Small intestine (tissue), 7 donors: ENCODE results near the gene ITGB8. TPM values are rescaled to one million over a fixed set of nuclear protein-coding genes. Genes with fewer than 3 reads are reported as not detected.

Experiments used
- DNase-seq, 2 donors: peaks; one replicate each; pipeline versions ENCODE4 v3.0.0 to v3.0.0-alpha.2; 2013
- FAIRE-seq: peaks from 2 replicates; lab custom pipeline; 2012; peaks lifted over from hg19 to GRCh38; lab: Jason Lieb, UNC
- H3K27ac ChIP-seq, 3 donors: one replicate each; pipeline ENCODE4 v1.5.1; 2013; ENCODE audit warnings: low read length in 2 of 3, mild to moderate bottlenecking in 2 of 3, control low read depth in 1 of 3, inconsistent platforms in 1 of 3, low read depth in 1 of 3, moderate library complexity in 1 of 3
- H3K27me3 ChIP-seq, 3 donors: one replicate each; pipeline ENCODE4 v1.6.1; 2013; ENCODE audit warnings: low read length in 3 of 3, inconsistent platforms in 1 of 3; ENCODE audit not compliant: control insufficient read depth in 3 of 3, insufficient read depth in 3 of 3
- H3K36me3 ChIP-seq, 3 donors: one replicate each; pipeline ENCODE4 v1.6.1; 2013; ENCODE audit warnings: low read length in 3 of 3, inconsistent platforms in 1 of 3, low read depth in 1 of 3, mild to moderate bottlenecking in 1 of 3, moderate library complexity in 1 of 3; ENCODE audit not compliant: control insufficient read depth in 3 of 3, insufficient read depth in 2 of 3
- H3K4me1 ChIP-seq, 3 donors: one replicate each; pipeline ENCODE4 v1.6.1; 2013; ENCODE audit warnings: low read length in 2 of 3, inconsistent platforms in 1 of 3, low read depth in 1 of 3, mild to moderate bottlenecking in 1 of 3, moderate library complexity in 1 of 3; ENCODE audit not compliant: control insufficient read depth in 3 of 3, insufficient read depth in 2 of 3
- H3K4me3 ChIP-seq, 3 donors: one replicate each; pipeline ENCODE4 v1.5.1; 2013; ENCODE audit warnings: low read length in 3 of 3, control low read depth in 1 of 3, inconsistent platforms in 1 of 3, low read depth in 1 of 3, mild to moderate bottlenecking in 1 of 3, moderate library complexity in 1 of 3
- H3K9me3 ChIP-seq, 2 donors: one replicate each; pipeline ENCODE4 v1.6.1; 2013; ENCODE audit warnings: low read depth in 1 of 2, low read length in 1 of 2; ENCODE audit not compliant: control insufficient read depth in 2 of 2, insufficient read depth in 1 of 2
- WGBS, 3 donors: extraction: QIAGEN DNeasy Blood & Tissue Kit; methylation state at CpG; one replicate each; pipeline ENCODE4 v1.1.7; 2013; 5-methylcytosine and 5-hydroxymethylcytosine counted together
- polyA plus RNA-seq, 4 donors: library from polyadenylated mRNA; stranded (reverse) in 3 of 4; unstranded in 1 of 4; fragments of 200-250 nt in 3 of 4; fragments of 120-200 nt in 1 of 4; gene quantifications; one replicate each; pipeline versions ENCODE4 v1.2.1 to v1.2.3, GENCODE V29; 2013
- donor health status: healthy with polysubstance abuse.
- donor health status: control.
- donor health status: control.
- donor health status: Bipolar disorder and iron deficiency.
- donor health status: healthy.

ITGB8 gene
- polyA plus RNA-seq, 4 donors, result 0.45 to 37.7 (median 1.9) TPM

DNA sequence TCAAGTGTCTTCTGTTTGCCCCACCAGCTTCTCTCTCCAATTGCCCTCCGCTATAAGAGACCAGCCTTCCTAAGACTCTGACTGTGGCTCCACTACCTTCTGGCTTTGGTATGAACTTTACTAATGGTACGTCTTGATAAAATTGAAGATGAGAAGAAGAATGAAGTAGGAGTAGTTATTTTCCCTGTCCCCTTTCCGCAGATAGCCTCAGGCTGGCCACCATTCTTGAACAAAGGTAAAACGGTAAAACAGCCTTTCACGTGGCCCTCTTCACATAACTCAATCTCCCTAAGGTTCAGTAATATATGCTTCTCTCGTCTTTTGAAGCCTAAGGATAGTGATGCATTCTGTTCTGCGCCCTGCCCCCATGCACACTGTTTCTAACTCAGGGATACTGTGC is 9.9 kb upstream of the ITGB8 start:
- no peaks in the 10 kb centered on the region for H3K4me1 ChIP-seq
- FAIRE-seq (no peak), DNase-seq (no peak)
- H3K4me3 ChIP-seq, result no peak overlapping the region
- 91 to 95% (median 95%) methylated on average over 7 of the region's 7 CpGs for WGBS, 3 donors
- no peaks in the 10 kb centered on the region for H3K27me3 ChIP-seq
- no peaks in the 10 kb centered on the region for H3K36me3 ChIP-seq
- H3K27ac ChIP-seq, result no peak overlapping the region
- H3K9me3 ChIP-seq, result no peaks in the 10 kb centered on the region

DNA sequence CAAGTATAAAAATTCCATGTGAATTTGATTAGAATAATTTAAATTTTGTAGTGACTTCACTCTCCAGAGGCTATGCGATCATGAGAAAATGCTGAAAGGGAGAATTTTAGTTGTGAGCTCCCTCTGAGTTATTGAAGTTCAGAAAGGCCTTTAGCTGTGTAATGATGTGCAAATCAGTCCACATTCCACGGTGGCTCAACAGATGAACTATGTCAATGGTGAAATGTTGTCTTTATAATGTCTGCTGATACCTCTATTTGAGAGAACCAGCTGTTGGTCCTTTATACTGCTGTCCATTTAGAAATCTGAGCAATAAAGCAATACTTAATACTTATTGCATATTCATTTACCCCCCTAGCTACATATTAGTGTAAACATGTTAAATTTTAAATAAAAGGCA is 7.1 kb upstream of the ITGB8 start:
- Histone ChIP-seq H3K27me3 (no peaks in the 10 kb centered on the region), H3K9me3 (no peaks in the 10 kb centered on the region), H3K4me1 (peaks cover 0 to 9% (median 0%) of the 10 kb centered on the region in 3 donors), H3K27ac (no peak overlapping the region), H3K4me3 (no peak overlapping the region), H3K36me3 (no peaks in the 10 kb centered on the region)
- 66 to 93% (median 88%) methylated on average over 2 of the region's 2 CpGs for WGBS, 3 donors
- no peak for DNase-seq
- FAIRE-seq, result no peak

DNA sequence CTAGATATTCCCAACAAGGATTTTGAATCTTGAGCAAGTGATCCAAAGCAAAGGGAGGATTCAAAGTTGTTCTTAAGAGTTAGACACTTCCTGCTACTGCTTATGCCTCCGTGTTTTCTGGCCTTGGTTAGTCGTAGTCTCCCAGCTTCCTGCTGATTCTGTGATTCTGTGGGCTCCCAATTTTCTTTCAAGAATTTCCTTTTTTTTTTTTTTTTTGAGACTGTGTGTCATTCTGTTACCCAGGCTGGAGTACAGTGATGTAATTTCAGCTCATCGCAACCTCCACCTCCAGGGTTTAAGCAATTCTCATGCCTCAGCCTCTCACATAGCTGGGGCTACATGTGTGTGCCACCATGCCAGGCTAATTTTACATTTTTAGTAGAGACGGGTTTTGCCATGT is 4.4 kb upstream of the ITGB8 start:
- no peak for FAIRE-seq
- no peaks in the 10 kb centered on the region for H3K36me3 ChIP-seq
- WGBS, 3 donors, result 81 to 90% (median 87%) methylated on average over 4 of the region's 4 CpGs
- no peak for DNase-seq
- H3K27me3 ChIP-seq, result no peaks in the 10 kb centered on the region
- no peaks in the 10 kb centered on the region for H3K9me3 ChIP-seq
- H3K27ac ChIP-seq, result no peak overlapping the region
- no peak overlapping the region for H3K4me3 ChIP-seq
- peaks cover 0 to 10% (median 0%) of the 10 kb centered on the region in 3 donors for H3K4me1 ChIP-seq

DNA sequence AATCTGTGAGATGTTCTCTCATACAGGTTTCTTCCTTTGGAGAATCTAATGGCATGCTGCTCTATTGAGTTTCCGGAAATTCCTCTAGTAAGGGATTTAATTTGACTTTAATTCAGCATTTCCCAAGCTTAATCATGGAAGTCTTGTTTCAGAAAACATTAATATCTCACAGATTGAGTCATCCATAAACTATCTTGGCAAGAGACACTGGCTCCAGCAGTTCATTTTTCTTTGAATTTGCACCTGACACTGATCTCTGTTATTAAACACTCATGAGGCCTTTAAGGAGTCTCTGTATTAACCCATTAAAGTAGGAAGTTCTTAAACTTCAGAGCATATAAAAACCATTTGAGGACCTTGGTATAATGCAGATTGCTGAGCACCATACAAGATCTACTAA is 3.6 kb upstream of the ITGB8 start:
- no peak overlapping the region for H3K4me3 ChIP-seq
- peaks cover 0 to 10% (median 0%) of the 10 kb centered on the region in 3 donors for H3K4me1 ChIP-seq
- 76 to 92% (median 91%) methylated on average over 1 of the region's 1 CpG for WGBS, 3 donors
- no peaks in the 10 kb centered on the region for H3K27me3 ChIP-seq
- no peak for FAIRE-seq
- no peak overlapping the region for H3K27ac ChIP-seq
- no peaks in the 10 kb centered on the region for H3K36me3 ChIP-seq
- H3K9me3 ChIP-seq, result no peaks in the 10 kb centered on the region
- no peak for DNase-seq

DNA sequence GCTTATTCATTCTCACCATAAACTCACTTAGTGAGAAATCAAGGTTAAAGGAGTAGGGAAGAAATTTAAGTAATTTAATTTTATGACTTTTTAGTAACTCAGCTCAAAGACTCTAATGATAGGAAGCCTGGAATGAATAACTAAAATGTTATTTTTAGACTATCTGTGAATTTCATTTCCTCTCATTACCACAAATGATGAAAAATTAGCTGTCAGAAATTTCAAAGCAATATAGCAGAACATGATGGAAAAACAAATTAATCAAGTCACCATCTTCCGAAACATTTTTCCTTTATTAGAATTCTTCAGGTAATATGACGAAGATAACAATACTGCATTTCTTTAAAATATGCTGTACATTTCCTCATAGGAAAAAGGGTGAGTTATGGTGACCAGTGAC is 2.7 kb upstream of the ITGB8 start:
- Histone ChIP-seq H3K4me1 (peaks cover 0 to 10% (median 0%) of the 10 kb centered on the region in 3 donors), H3K36me3 (no peaks in the 10 kb centered on the region), H3K27ac (peak overlapping the region in 1 of 3 donors; percentile 96), H3K9me3 (no peaks in the 10 kb centered on the region), H3K4me3 (no peak overlapping the region), H3K27me3 (no peaks in the 10 kb centered on the region)
- FAIRE-seq (no peak), DNase-seq (no peak)
- WGBS, 3 donors, result 89 to 91% (median 89%) methylated on average over 2 of the region's 2 CpGs

DNA sequence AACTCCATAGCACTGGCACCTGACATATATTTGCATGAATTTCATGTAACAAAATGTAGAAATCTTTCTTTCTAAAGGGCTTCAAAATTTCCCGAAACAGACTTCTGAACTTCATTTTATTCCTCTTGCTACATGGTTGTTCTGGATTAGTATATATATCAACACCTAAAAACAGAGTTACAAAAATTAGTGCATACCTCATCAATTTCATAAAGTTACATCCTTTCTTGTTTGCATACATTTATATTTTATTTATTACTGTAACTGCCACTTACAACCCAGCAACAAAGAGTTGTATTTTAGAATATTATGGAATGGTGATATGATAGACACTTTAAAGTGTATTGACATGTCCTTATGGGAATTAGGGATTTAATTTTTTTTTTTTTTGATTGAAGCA is 2.0 kb upstream of the ITGB8 start:
- H3K27ac ChIP-seq, result peak overlapping the region in 1 of 3 donors; percentile 96

DNA sequence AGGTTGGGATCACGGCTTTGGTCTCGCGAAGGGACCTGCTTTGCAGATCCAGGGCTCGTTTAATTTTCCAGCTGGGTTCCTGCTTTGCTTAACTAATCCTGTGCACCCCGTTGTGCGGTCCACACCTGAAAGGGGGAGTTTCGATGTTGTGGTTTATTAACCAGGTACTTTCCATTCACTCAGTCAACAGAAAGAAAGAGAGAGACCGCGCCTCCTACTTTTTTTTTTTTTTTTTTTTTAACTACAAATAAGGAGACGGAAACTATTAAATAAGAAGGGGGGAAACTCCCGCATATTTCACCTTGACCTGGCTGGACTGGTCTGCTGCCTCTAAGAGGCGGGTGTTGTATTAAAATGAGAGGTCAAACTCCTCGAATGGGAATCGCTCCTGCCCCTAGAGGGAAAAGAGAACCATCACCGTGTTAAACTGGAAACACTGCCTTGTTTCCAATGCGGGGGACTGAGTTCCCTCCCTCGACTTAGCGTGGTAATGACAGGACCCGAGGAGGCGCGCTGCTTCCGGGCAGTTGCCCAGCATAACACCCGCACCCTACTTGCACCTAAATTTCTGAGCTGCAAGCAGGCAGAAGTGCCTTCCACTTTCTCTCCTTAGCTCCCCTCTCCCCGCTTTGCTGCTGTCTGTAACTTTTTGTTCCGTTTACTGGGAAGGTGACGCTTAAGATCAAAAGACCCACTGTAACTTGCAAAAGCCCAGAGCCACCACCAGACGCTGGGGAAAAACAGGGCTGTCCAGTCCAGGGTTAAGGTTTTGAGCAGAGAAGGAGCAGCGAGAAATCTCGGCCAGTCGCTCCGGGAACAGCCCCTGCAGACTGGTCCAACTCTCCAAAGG is 1.1 kb upstream of the ITGB8 start:
- Histone ChIP-seq H3K4me1 (peaks cover 0 to 11% (median 0%) of the 10 kb centered on the region in 3 donors), H3K4me3 (peak overlapping the region; percentile 50 to 80 (median 74)), H3K36me3 (no peaks in the 10 kb centered on the region), H3K9me3 (no peaks in the 10 kb centered on the region), H3K27ac (peak overlapping the region; percentile 87 to 98 (median 96)), H3K27me3 (no peaks in the 10 kb centered on the region)
- no peak for FAIRE-seq
- WGBS, 3 donors, result 1 to 6% (median 6%) methylated on average over 31 of the region's 31 CpGs
- peak; percentile 83 to 89 for DNase-seq

More for the DNA sequence above, 2.0 kb upstream of the ITGB8 start:
- no peaks in the 10 kb centered on the region for H3K27me3 ChIP-seq
- H3K4me3 ChIP-seq, result peak overlapping the region in 1 of 3 donors; percentile 74
- DNase-seq, result no peak
- FAIRE-seq, result no peak
- no peaks in the 10 kb centered on the region for H3K36me3 ChIP-seq
- WGBS, 3 donors, result 93 to 97% (median 97%) methylated on average over 1 of the region's 1 CpG
- H3K9me3 ChIP-seq, result no peaks in the 10 kb centered on the region
- H3K4me1 ChIP-seq, result peaks cover 0 to 10% (median 0%) of the 10 kb centered on the region in 3 donors

DNA sequence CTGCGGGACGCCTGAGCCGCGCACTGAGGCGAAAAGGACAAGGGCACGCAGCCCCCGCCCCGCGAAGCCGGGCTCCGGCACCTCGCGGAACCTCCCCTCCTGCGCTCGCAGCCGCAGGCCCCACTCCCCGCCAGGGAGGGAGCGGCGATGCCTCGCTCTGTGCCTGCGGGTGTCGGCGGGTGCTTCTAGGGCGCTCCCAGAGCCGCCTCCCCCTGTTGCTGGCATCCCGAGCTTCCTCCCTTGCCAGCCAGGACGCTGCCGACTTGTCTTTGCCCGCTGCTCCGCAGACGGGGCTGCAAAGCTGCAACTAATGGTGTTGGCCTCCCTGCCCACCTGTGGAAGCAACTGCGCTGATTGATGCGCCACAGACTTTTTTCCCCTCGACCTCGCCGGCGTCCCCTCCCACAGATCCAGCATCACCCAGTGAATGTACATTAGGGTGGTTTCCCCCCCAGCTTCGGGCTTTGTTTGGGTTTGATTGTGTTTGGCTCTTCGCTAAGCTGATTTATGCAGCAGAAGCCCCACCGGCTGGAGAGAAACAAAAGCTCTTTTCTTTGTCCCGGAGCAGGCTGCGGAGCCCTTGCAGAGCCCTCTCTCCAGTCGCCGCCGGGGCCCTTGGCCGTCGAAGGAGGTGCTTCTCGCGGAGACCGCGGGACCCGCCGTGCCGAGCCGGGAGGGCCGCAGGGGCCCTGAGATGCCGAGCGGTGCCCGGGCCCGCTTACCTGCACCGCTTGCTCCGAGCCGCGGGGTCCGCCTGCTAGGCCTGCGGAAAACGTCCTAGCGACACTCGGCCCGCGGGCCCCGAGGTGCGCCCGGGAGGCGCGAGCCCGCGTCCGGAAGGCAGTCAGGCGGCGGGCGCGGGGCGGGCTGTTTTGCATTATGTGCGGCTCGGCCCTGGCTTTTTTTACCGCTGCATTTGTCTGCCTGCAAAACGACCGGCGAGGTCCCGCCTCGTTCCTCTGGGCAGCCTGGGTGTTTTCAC is 519 bp downstream of the ITGB8 start:
- DNase-seq (peak; percentile 47 to 82), FAIRE-seq (no peak)
- peak overlapping the region; percentile 87 to 98 (median 96) for H3K27ac ChIP-seq
- H3K27me3 ChIP-seq, result no peaks in the 10 kb centered on the region
- peaks cover 0 to 16% (median 0%) of the 10 kb centered on the region in 3 donors for H3K4me1 ChIP-seq
- no peaks in the 10 kb centered on the region for H3K9me3 ChIP-seq
- WGBS, 3 donors, result 0 to 1% (median 1%) methylated on average over 73 to 92 of the region's 92 CpGs
- peak overlapping the region; percentile 50 to 80 (median 74) for H3K4me3 ChIP-seq
- no peaks in the 10 kb centered on the region for H3K36me3 ChIP-seq
